MCF 10A (cell line): Measurements from ENCODE around the gene MYOM1. TPM values are rescaled to one million over a fixed set of nuclear protein-coding genes. Genes with fewer than 3 reads are reported as not detected.
"Not testable (repeated sequence)": the region's sequence is repeated elsewhere in the genome, so short reads cannot be mapped to it uniquely, and the experiment has no call there.

Experiments
- BruUV-seq: library from RNA; stranded (reverse); fragments of 400-500 nt; replicated peaks from 2 replicates; lab custom pipeline; 2021; lab: Mats Ljungman, UMichigan
- CTCF ChIA-PET: fragments of 300-600 bp; sonication (Branson Sonifier 250); formaldehyde crosslinking; extraction: SDS; loops from one replicate; lab custom pipeline; 2021; ENCODE audit warnings: antibody characterized with exemption, inconsistent platforms; lab: Yijun Ruan, JAX
- POLR2A ChIA-PET: fragments of 300-600, 350-650 bp; sonication (Branson Sonifier 250); formaldehyde crosslinking; extraction: SDS; loops from one replicate; lab custom pipeline; 2020; ENCODE audit warnings: antibody characterized with exemption, inconsistent platforms; lab: Yijun Ruan, JAX
- DNase-seq: peaks from one replicate; pipeline ENCODE4 v3.0.0-alpha.2; 2018; ENCODE audit not compliant: unreplicated experiment
- H3K27ac Mint-ChIP-seq: one replicate; pipeline ENCODE4 v1.8.0; 2022; ENCODE audit warnings: mild to moderate bottlenecking, low read depth, mixed read lengths; ENCODE audit not compliant: unreplicated experiment
- H3K27me3 Mint-ChIP-seq: one replicate; pipeline ENCODE4 v1.8.0; 2022; ENCODE audit warnings: mixed read lengths; ENCODE audit not compliant: insufficient read depth, unreplicated experiment
- H3K36me3 Mint-ChIP-seq: one replicate; pipeline ENCODE4 v1.8.0; 2022; ENCODE audit warnings: mild to moderate bottlenecking, moderate library complexity, mixed read lengths; ENCODE audit not compliant: insufficient read depth, unreplicated experiment
- H3K4me1 Mint-ChIP-seq: one replicate; pipeline ENCODE4 v1.8.0; 2022; ENCODE audit warnings: mixed read lengths; ENCODE audit not compliant: insufficient read depth, unreplicated experiment
- H3K4me3 Mint-ChIP-seq: one replicate; pipeline ENCODE4 v1.8.0; 2022; ENCODE audit warnings: mild to moderate bottlenecking, moderate library complexity, mixed read lengths; ENCODE audit not compliant: unreplicated experiment
- H3K9me3 Mint-ChIP-seq: one replicate; pipeline ENCODE4 v1.8.0; 2022; ENCODE audit warnings: mixed read lengths; ENCODE audit not compliant: unreplicated experiment
- intact Hi-C: fragments of 100-400 bp; cut with micrococcal nuclease; formaldehyde crosslinking; loops from 2 replicates; pipeline ENCODE4 v1.14.1; 2022
- total RNA-seq: library from RNA; stranded (reverse); gene quantifications from 2 replicates; pipeline ENCODE4 v1.2.3, GENCODE V29; 2022
- TF ChIP-seq, protein P1 (sequence below): fragments of 200-600 bp; IDR thresholded peaks from one replicate; pipeline ENCODE4 v1.8.0; 2022; ENCODE audit warnings: antibody characterized with exemption, mild to moderate bottlenecking; ENCODE audit not compliant: unreplicated experiment

The MYOM1 gene
- total RNA-seq, 1 experiment from 2014 or later: 0.21 TPM

DNA sequence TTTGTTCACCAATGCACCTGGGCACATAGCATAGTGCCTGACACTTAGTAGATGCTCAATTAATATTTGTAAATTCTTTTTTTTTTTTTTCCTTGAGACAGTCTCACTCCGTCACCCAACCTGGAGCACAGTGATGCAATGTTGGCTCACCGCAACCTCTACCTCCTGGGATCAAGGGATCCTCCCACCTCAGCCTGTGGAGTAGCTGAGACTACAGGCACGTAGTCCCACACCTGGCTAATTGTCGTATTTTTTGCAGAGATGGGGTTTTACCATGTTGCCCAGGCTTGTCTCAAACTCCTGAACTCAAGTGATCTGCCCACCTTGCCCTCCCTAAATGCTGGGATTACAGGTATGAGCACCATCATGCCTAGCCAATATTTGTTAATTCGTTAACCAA is 183.7 kb downstream of the MYOM1 start:
- Mint-ChIP-seq H3K9me3 (no peaks in the 10 kb centered on the region), H3K27ac (no peak overlapping the region), H3K27me3 (no peaks in the 10 kb centered on the region), H3K4me1 (peaks cover 6% of the 10 kb centered on the region), H3K36me3 (no peaks in the 10 kb centered on the region), H3K4me3 (no peak overlapping the region)
- no TSS peak for BruUV-seq
- no peak for DNase-seq
- intact Hi-C loops: no loop called here
- CTCF ChIA-PET: interaction anchor here (1.6 kb wide), 1 partner anchor 27 kb away, joined by 4 read pairs; no protein-coding TSS in a partner anchor
- POLR2A ChIA-PET: interaction anchor here (0.9 to 1.0 kb wide), 2 partner anchors 210 to 225 kb away, joined by 3 to 5 read pairs; no protein-coding TSS in a partner anchor
- TF ChIP-seq, protein P1, sequence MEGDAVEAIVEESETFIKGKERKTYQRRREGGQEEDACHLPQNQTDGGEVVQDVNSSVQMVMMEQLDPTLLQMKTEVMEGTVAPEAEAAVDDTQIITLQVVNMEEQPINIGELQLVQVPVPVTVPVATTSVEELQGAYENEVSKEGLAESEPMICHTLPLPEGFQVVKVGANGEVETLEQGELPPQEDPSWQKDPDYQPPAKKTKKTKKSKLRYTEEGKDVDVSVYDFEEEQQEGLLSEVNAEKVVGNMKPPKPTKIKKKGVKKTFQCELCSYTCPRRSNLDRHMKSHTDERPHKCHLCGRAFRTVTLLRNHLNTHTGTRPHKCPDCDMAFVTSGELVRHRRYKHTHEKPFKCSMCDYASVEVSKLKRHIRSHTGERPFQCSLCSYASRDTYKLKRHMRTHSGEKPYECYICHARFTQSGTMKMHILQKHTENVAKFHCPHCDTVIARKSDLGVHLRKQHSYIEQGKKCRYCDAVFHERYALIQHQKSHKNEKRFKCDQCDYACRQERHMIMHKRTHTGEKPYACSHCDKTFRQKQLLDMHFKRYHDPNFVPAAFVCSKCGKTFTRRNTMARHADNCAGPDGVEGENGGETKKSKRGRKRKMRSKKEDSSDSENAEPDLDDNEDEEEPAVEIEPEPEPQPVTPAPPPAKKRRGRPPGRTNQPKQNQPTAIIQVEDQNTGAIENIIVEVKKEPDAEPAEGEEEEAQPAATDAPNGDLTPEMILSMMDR: no peak

DNA sequence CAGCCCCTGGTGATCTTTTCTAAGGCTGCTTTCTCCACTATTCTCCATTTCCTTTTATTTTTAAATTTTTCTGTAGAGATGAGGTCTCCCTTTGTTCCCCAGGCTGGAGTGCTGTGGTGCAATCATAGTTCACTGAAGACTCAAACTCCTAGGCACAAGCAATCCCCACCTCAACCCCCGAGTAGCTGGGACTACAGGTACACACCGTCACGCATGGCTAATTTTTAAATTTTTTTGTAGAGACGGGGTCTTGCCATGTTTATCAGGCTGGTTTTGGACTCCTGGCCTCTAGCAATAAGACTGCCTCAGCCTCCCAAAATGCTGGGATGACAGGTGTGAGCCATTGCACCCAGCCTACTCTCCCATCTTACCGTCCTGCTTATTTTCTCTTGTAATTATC is 184.1 kb downstream of the MYOM1 start:
- no peak overlapping the region for H3K4me3 Mint-ChIP-seq
- no peaks in the 10 kb centered on the region for H3K27me3 Mint-ChIP-seq
- ChIA-PET CTCF (no interaction called here), POLR2A (no interaction called here)
- H3K4me1 Mint-ChIP-seq: peaks cover 6% of the 10 kb centered on the region
- DNase-seq: no peak
- intact Hi-C loops: no loop called here
- no TSS peak for BruUV-seq
- no peak overlapping the region for H3K27ac Mint-ChIP-seq
- H3K9me3 Mint-ChIP-seq: no peaks in the 10 kb centered on the region
- TF ChIP-seq, protein P1: no peak
- no peaks in the 10 kb centered on the region for H3K36me3 Mint-ChIP-seq

DNA sequence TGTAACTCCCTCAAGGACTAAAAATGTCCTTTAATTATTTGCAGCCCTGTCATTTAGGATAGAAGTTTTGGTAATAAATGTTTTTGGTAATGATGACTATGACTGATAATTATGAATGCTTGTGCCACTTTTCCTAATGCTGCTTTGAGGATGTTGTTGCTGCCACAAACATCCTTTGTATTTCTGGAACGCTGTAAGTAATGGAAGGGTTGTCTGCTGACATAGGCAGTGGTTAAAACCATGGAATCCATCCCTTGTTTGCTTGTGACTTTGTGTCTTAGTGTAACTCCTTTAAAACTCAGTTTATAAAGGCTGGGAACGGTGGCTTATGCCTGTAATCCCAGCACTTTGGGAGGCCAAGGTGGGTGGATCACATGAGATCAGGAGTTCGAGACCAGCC is 187.0 kb downstream of the MYOM1 start:
- H3K4me3 Mint-ChIP-seq: no peak overlapping the region
- POLR2A ChIA-PET: no interaction called here

DNA sequence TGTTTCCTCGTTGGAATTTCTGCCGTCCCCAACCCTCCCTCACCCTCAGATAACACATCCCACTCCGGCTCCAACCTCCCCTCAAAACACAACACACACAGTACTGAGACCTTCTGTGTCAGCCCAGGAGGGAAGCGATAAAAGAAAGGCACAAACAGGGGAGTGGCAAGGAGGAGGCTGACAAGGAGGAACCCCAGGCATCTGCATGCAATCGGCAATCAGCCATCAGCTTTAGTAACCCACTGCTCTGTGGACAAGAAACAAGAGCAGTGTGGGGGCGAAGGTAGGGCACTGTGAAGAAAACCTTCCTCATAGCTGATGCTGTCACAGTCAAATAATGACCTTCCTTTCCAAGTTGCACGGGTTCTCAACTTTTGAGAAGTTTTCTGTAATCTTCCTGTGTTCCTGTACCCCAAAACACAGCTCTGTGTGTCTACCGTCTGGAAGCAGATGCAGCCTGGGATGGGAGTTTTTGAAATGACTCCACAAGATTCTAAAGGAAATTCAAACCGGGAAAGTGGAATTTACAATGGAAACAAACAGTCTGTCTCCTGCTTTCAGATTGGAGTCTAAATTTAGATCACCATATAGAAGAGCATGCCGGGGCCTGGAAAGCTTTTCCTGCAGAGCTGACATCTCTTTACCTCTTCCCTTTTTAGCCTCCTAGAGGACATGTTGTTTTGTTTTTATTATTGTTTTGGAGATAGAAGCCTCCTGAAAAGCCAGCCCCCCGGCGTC is 190.4 kb downstream of the MYOM1 start:
- no TSS peak for BruUV-seq
- Mint-ChIP-seq H3K4me1 (no peaks in the 10 kb centered on the region), H3K9me3 (no peaks in the 10 kb centered on the region), H3K27me3 (no peaks in the 10 kb centered on the region), H3K4me3 (no peak overlapping the region), H3K36me3 (no peaks in the 10 kb centered on the region), H3K27ac (no peak overlapping the region)
- TF ChIP-seq, protein P1: no peak
- DNase-seq: no peak
- intact Hi-C loops: no loop called here
- ChIA-PET CTCF (interaction anchor here (0.6 to 0.9 kb wide), 3 partner anchors 34 to 86 kb away, joined by 3 to 4 read pairs (median 4); no protein-coding TSS in a partner anchor), POLR2A (no interaction called here)

More for the DNA sequence above, 187.0 kb downstream of the MYOM1 start:
- BruUV-seq: no TSS peak
- CTCF ChIA-PET: interaction anchor here (0.7 kb wide), 1 partner anchor 598 kb away, joined by 3 read pairs; no protein-coding TSS in a partner anchor
- no peak for DNase-seq
- intact Hi-C loops: no loop called here
- Mint-ChIP-seq H3K27ac (no peak overlapping the region), H3K9me3 (no peaks in the 10 kb centered on the region), H3K4me1 (peaks cover 5% of the 10 kb centered on the region), H3K36me3 (no peaks in the 10 kb centered on the region), H3K27me3 (no peaks in the 10 kb centered on the region)
- TF ChIP-seq, protein P1: no peak

DNA sequence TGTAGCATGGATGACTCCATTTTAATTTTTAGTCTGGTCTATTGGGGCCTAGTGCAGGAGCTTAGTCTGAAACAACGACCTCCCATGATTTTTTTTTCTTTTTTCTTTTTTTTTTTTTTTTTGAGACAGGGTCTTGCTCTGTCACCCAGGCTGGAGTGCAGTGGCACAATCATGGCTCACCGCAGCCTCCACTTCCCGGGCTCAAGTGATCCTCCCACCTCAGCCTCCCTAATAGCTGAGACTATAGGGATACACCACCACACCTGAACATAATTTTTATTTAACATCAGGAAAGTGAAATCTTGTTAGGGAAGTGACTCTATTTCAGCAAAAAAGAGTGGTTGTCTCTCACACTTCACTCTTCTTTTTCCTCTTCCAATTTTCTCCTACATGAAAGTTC is 191.7 kb downstream of the MYOM1 start:
- ChIA-PET POLR2A (interaction anchor here (0.6 kb wide), 1 partner anchor 26 kb away, joined by 3 read pairs; no protein-coding TSS in a partner anchor), CTCF (interaction anchor here (0.6 kb wide), 1 partner anchor 201 kb away, joined by 3 read pairs; no protein-coding TSS in a partner anchor)
- H3K9me3 Mint-ChIP-seq, DNase-seq, H3K36me3 Mint-ChIP-seq, intact Hi-C loops, H3K27me3 Mint-ChIP-seq, H3K27ac Mint-ChIP-seq, H3K4me1 Mint-ChIP-seq, BruUV-seq, H3K4me3 Mint-ChIP-seq: not testable (repeated sequence)
